WTC11 (cell line): ENCODE measurements around the gene PUSL1.

ENCODE experiments used
- ARID4B ChIP-seq: sonication (generic); formaldehyde crosslinking; IDR thresholded peaks from 2 replicates; pipeline ENCODE4 v1.8.0; 2023; ENCODE audit warnings: missing genetic modification reagents, mild to moderate bottlenecking, borderline replicate concordance
- CTCF ChIP-seq: fragments of 200-600 bp; IDR thresholded peaks from 2 replicates; pipeline ENCODE4 v1.8.0; 2022; ENCODE audit warnings: antibody characterized with exemption
- ERG ChIP-seq: fragments of 250-450 bp; sonication (Bioruptor Pico); IDR thresholded peaks from 2 replicates; pipeline ENCODE4 v1.8.0; 2021; ENCODE audit warnings: mild to moderate bottlenecking
- JUN ChIP-seq: sonication (generic); formaldehyde crosslinking; IDR thresholded peaks from 2 replicates; pipeline ENCODE4 v1.8.0; 2023; ENCODE audit warnings: mild to moderate bottlenecking, missing genetic modification reagents
- MAX ChIP-seq: sonication (generic); formaldehyde crosslinking; IDR thresholded peaks from 2 replicates; pipeline ENCODE4 v1.8.0; 2022; ENCODE audit warnings: mild to moderate bottlenecking, missing genetic modification reagents
- SP1 ChIP-seq: sonication (generic); formaldehyde crosslinking; conservative IDR thresholded peaks from 2 replicates; pipeline ENCODE4 v1.8.1; 2022; ENCODE audit warnings: missing genetic modification reagents

GRCh38 chr1:1360506-1361169 lies 52.2 kb downstream of the PUSL1 start:
- TF ChIP-seq MAX (CRISPR knock-in tag) (no peak), CTCF (no peak), ERG (CRISPR knock-in tag) (no peak), SP1 (no peak), ARID4B (CRISPR knock-in tag) (no peak), JUN (no peak)
